HG02610 (cell line): ENCODE data around the gene PSMD6.
A peak's percentile ranks its signal among the peaks of the same experiment; 100 is the strongest.

Experiments used
- ATAC-seq: cut with Tn5 transposase; IDR thresholded peaks from one replicate; pipeline ENCODE4 v1.9.1; 2021; ENCODE audit warnings: mild to moderate bottlenecking, moderate library complexity; ENCODE audit not compliant: unreplicated experiment

Gene PSMD6

DNA sequence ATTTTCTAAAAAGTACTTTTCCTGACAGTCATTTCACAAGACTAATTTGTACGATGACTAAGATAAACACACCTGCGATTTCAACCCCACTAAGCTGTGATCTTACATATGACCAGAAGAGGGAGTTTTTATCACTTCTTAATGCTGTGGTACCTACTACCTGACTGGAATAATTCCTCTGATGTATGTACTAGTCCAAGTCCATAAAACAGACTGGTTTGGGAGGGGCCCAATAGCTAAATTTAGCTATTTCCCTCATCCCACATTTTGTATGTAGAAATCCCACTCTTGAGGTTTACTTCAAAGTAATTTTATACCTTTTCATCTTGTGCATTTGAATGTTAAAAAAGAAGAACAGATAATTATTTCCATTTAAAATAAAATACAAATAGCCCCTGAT is 61.4 kb downstream of the PSMD6 start:
- peak; percentile 67 for ATAC-seq
